Heart left ventricle (tissue), 16 donors: Measurements from ENCODE around the gene RASSF9. TPM values are rescaled to one million over a fixed set of nuclear protein-coding genes. Genes with fewer than 3 reads are reported as not detected.

Experiments used
- ATAC-seq, 4 donors: fragments of 200-7000 bp; cut with Tn5 transposase; one replicate each; pipeline ENCODE4 v1.9.1; 2020 to 2022; ENCODE audit warnings: moderate library complexity in 4 of 4, mild to moderate bottlenecking in 3 of 4, moderate number of reproducible peaks in 1 of 4
- DNase-seq, 5 donors: peaks; one replicate each; pipeline ENCODE4 v3.0.0-alpha.2; 2020
- H3K27ac ChIP-seq, 12 donors: fragments of 200-600 bp; sonication (generic) in 4 of 12; one replicate each; pipeline versions ENCODE4 v1.5.0 to v1.8.0; 2016 to 2022; ENCODE audit warnings: mild to moderate bottlenecking in 2 of 12
- H3K27me3 ChIP-seq, 9 donors: fragments of 200-600 bp; sonication (generic) in 2 of 9; one replicate each; pipeline versions ENCODE4 v1.5.1 to v1.8.0; 2016 to 2022; ENCODE audit warnings: mild to moderate bottlenecking in 3 of 9
- H3K36me3 ChIP-seq, 9 donors: fragments of 200-600 bp; sonication (generic) in 2 of 9; one replicate each; pipeline versions ENCODE4 v1.5.0 to v1.8.0; 2018 to 2022; ENCODE audit warnings: mild to moderate bottlenecking in 2 of 9
- H3K4me1 ChIP-seq, 12 donors: fragments of 200-600 bp; sonication (generic) in 4 of 12; one replicate each; pipeline versions ENCODE4 v1.5.0 to v1.8.0; 2016 to 2022; ENCODE audit warnings: mild to moderate bottlenecking in 3 of 12
- H3K4me3 ChIP-seq, 12 donors: fragments of 200-600 bp; sonication (generic) in 4 of 12; one replicate each; pipeline versions ENCODE4 v1.5.0 to v1.8.0; 2017 to 2022; ENCODE audit warnings: mild to moderate bottlenecking in 9 of 12, moderate library complexity in 4 of 12
- H3K9me3 ChIP-seq, 12 donors: fragments of 200-600 bp; sonication (generic) in 4 of 12; one replicate each; pipeline versions ENCODE4 v1.5.0 to v1.8.0; 2016 to 2022; ENCODE audit warnings: mild to moderate bottlenecking in 1 of 12
- POLR2A ChIP-seq, 2 donors: fragments of 450-650 bp; IDR thresholded peaks; one replicate each; pipeline ENCODE4 v1.6.1; 2017; ENCODE audit warnings: antibody characterized with exemption in 2 of 2, mild to moderate bottlenecking in 2 of 2, moderate library complexity in 2 of 2
- WGBS, 4 donors: extraction: QIAGEN DNeasy Blood & Tissue Kit in 2 of 4; methylation state at CpG; one replicate each; pipeline versions ENCODE4 v1.1.5 to v1.1.7; 2013 to 2018; 5-methylcytosine and 5-hydroxymethylcytosine counted together
- intact Hi-C, 10 donors: fragments of 100-400 bp; cut with DNase I; formaldehyde crosslinking; loops; one replicate each; pipeline versions ENCODE4 v1.11.1 to v1.14.2; 2022
- polyA plus RNA-seq, 2 donors: library from polyadenylated mRNA; stranded (reverse); fragments of 200-250 nt; gene quantifications; one replicate each; pipeline ENCODE4 v1.2.3, GENCODE V29; 2013
- total RNA-seq, 9 donors: library from RNA; depleted of rRNA in 2 of 9; stranded (reverse); fragments of >200 nt in 2 of 9; fragmentation: NEBNext Ultra II Directional in 3 of 9; extraction: Animal tissue kit (Norgen Biotek cat#: 25700) in 3 of 9; gene quantifications; one replicate each; pipeline versions ENCODE4 v1.1.0 to v1.2.4, GENCODE V29; 2016 to 2023
- TF ChIP-seq, protein P1 (sequence below), 12 donors: fragments of 200-600 bp; sonication (generic) in 4 of 12; IDR thresholded peaks; one replicate each; pipeline versions ENCODE4 v1.5.0 to v1.8.0; 2018 to 2022; ENCODE audit warnings: antibody characterized with exemption in 12 of 12, mild to moderate bottlenecking in 5 of 12
- donor health status: ischemic (EF 13 %, LVEDD 7.1; RV severe dilation, severe dysfunction).
- donor health status: healthy with polysubstance abuse.
- donor health status: DM: no; HTN: yes; CAD: no.
- donor health status: DM: no; HTN: no; CAD: no.
- donor health status: ischemic (EF 25% LVEDD 6.9; RV normal size, moderate dysfunction).
- donor health status: ischemic (EF 25% LVEDD 5.7; RV mildly dilated, moderate dysfunction).
- donor health status: healthy.
- donor health status: DM: yes; HTN: yes; CAD: no.
- donor health status: ischemic (EF 35%, LVEDD 5.7; RV mildly dilated, moderate dysfunction).
- donor health status: nonischemic (EF 11% LVEDD 7.7; RV severe dilation, severe dysfunction).
- donor health status: DM: yes; HTN: yes; CAD: no.
- donor health status: PGD.
- donor health status: ischemic (EF 29% LVEDD 5.4; RV normal size, mild dysfunction).
- donor health status: nonischemic (EF 23%, LVEDD 6.1; RV moderate dilation, normal function).

RASSF9 gene
- total and polyA plus RNA-seq, 11 donors = 0.95 to 11.5 (median 5.8) TPM

DNA sequence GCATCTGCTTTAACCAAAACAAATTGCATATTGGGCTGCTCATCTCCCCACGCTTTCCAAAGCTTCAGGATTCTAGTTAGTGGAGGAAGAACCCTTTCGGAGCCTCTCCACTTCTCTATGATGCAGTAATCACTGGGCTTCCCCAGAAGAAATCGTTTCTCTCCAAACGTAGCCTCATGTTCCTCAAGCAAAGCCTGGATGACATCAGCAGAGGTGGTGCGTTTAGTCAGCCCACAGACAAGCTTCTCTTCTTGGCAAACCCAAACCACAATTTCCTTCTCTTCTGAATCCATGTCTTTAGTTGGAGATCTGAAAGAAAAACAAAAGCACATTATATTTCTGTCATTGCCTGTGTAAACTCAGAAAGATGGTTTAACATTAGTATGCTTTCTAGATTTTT is 30.6 kb downstream of the RASSF9 start:
- peak in 3 of 4 donors; percentile 31 to 78 (median 50) for ATAC-seq
- WGBS, 4 donors = 75 to 82% (median 76%) methylated on average over 5 of the region's 5 CpGs
- peak overlapping the region in 3 of 12 donors; percentile 8 to 36 (median 21) for H3K27ac ChIP-seq

DNA sequence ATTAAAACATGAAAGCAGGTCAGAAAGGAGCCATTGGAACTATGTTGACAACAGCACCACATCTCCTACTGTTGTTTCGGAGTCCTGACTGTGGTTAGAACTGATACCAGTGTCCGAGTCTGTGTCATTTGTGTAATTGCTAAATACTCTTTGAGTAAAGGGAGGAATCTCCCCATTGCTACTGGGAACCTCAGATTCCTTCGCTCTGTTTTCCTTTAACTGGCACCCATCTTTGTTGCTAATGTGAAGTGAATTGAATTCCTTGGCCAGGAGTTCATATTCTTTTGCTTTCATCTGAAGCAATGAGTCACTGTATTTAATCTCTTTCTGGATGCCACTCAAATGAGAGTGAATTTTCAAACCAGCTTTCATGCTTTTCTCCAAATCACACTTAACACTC is 31.5 kb downstream of the RASSF9 start:
- H3K36me3 ChIP-seq = peaks cover 0 to 22% (median 4%) of the 10 kb centered on the region in 9 donors
- H3K9me3 ChIP-seq = peaks cover 0 to 3% (median 0%) of the 10 kb centered on the region in 12 donors
- 80 to 95% (median 87%) methylated on average over 3 of the region's 3 CpGs for WGBS, 4 donors
- ATAC-seq (peak in 1 of 4 donors; percentile 50), DNase-seq (no peak)
- H3K4me3 ChIP-seq = peak overlapping the region in 1 of 12 donors; percentile 20
- no peaks in the 10 kb centered on the region for H3K27me3 ChIP-seq
- peak overlapping the region in 2 of 12 donors; percentile 6 to 19 for H3K27ac ChIP-seq
- peaks cover 0 to 24% (median 0%) of the 10 kb centered on the region in 12 donors for H3K4me1 ChIP-seq
- TF ChIP-seq POLR2A (IDR thresholded peaks at IDR 0.05) = no peak
- TF ChIP-seq, protein P1, sequence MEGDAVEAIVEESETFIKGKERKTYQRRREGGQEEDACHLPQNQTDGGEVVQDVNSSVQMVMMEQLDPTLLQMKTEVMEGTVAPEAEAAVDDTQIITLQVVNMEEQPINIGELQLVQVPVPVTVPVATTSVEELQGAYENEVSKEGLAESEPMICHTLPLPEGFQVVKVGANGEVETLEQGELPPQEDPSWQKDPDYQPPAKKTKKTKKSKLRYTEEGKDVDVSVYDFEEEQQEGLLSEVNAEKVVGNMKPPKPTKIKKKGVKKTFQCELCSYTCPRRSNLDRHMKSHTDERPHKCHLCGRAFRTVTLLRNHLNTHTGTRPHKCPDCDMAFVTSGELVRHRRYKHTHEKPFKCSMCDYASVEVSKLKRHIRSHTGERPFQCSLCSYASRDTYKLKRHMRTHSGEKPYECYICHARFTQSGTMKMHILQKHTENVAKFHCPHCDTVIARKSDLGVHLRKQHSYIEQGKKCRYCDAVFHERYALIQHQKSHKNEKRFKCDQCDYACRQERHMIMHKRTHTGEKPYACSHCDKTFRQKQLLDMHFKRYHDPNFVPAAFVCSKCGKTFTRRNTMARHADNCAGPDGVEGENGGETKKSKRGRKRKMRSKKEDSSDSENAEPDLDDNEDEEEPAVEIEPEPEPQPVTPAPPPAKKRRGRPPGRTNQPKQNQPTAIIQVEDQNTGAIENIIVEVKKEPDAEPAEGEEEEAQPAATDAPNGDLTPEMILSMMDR (IDR thresholded peaks at IDR 0.05) = no peak
- intact Hi-C loops = no loop called here

More for the DNA sequence above, 30.6 kb downstream of the RASSF9 start:
- TF ChIP-seq POLR2A (IDR thresholded peaks at IDR 0.05) = no peak
- TF ChIP-seq, protein P1 (IDR thresholded peaks at IDR 0.05) = no peak
- intact Hi-C loops = no loop called here
- Histone ChIP-seq H3K9me3 (peaks cover 0 to 3% (median 0%) of the 10 kb centered on the region in 12 donors), H3K36me3 (peaks cover 0 to 22% (median 4%) of the 10 kb centered on the region in 9 donors), H3K4me3 (peak overlapping the region in 2 of 12 donors; percentile 13 to 20), H3K4me1 (peaks cover 0 to 24% (median 0%) of the 10 kb centered on the region in 12 donors), H3K27me3 (no peaks in the 10 kb centered on the region)
- peak in 2 of 5 donors; percentile 7 to 27 for DNase-seq

DNA sequence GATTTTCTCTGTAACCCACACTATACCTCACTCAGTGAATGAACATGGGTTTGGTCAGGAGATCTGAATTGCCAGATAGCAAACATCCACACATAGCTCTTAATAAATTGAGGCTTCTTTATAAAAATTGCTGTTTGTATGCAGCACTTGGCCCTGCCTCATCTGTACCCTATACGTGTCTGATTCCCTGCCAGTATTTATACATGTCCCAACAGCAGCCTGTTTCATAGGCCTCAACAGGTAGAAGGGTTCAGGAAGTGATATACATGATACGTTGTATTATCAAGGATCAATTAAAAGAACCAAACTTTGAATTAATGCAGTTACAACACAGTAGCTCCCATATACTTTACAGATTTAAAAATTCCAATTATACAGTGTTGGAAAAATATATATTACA is 32.3 kb downstream of the RASSF9 start:
- H3K27ac ChIP-seq = peak overlapping the region in 1 of 12 donors; percentile 19
- DNase-seq = no peak
- H3K4me1 ChIP-seq = peaks cover 0 to 24% (median 0%) of the 10 kb centered on the region in 12 donors
- no peak for ATAC-seq
- H3K4me3 ChIP-seq = no peak overlapping the region
- H3K36me3 ChIP-seq = peaks cover 0 to 22% (median 4%) of the 10 kb centered on the region in 9 donors
- intact Hi-C loops = no loop called here
- 93 to 97% (median 96%) methylated on average over 2 of the region's 2 CpGs for WGBS, 4 donors
- H3K9me3 ChIP-seq = peaks cover 0 to 3% (median 0%) of the 10 kb centered on the region in 12 donors
- no peaks in the 10 kb centered on the region for H3K27me3 ChIP-seq
- TF ChIP-seq, protein P1 (IDR thresholded peaks at IDR 0.05) = no peak
- TF ChIP-seq POLR2A (IDR thresholded peaks at IDR 0.05) = no peak

DNA sequence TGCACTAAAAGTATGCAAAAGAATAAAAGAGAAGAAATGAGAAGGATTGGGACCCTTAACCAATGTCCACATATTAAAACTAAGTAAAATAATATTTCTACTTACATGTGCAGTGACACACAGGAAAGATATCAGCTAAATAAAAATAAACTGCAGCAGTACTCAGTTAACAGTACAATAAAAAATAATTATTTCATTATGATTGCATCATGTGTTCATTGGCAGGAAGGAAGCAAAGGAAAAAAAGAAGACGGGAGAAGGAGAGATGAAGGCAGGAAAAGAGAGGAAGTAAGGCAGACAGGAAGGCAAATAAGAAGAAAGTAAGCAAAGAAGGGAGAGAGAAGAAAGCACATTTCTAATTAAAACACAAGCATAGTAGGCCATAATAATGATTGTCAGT is 33.0 kb downstream of the RASSF9 start:
- TF ChIP-seq, protein P1 (IDR thresholded peaks at IDR 0.05) = no peak
- TF ChIP-seq POLR2A (IDR thresholded peaks at IDR 0.05) = no peak
- Histone ChIP-seq H3K27ac (peak overlapping the region in 1 of 12 donors; percentile 19), H3K27me3 (no peaks in the 10 kb centered on the region), H3K9me3 (peaks cover 0 to 3% (median 0%) of the 10 kb centered on the region in 12 donors), H3K36me3 (peaks cover 0 to 22% (median 4%) of the 10 kb centered on the region in 9 donors), H3K4me3 (no peak overlapping the region), H3K4me1 (peaks cover 0 to 24% (median 0%) of the 10 kb centered on the region in 12 donors)
- intact Hi-C loops = no loop called here
- ATAC-seq (peak in 1 of 4 donors; percentile 49), DNase-seq (no peak)
- 36 to 45% (median 38%) methylated on average over 1 of the region's 1 CpG for WGBS, 4 donors
